Measurements from ENCODE around the gene ZNF791. TPM values are rescaled to one million over a fixed set of nuclear protein-coding genes. Genes with fewer than 3 reads are reported as not detected.
"Not testable (repeated sequence)": the region's sequence is repeated elsewhere in the genome, so short reads cannot be mapped to it uniquely, and the experiment has no call there.

ZNF791 gene
- total RNA-seq, 1 donor from 2014 or later: 15.5 TPM

DNA sequence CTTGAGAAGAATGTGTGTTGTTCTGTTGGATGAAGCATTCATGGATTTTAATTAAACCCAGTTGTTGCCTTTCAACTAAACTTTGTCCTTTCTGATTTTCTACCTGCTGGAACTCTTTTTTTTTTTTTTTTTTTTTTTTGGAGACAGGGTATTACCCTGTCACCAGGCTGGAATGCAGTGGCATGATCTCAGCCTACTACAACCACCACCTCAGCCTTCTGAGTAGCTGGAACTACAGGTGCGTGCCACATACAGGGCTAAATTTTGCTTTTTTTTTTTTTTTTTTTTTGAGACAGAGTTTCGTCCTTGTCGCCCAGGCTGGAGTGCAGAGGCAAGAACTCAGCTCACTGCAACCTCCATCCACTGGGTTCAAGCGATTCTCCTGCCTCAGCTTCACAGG lies 6.9 kb downstream of the ZNF791 start:
- DNase-seq (ENCODE audit: low spot score): no peak
- no peak for TF ChIP-seq CTCF (IDR thresholded peaks at IDR 0.05)
- H3K4me1 Mint-ChIP-seq (ENCODE audit: low read depth): peaks cover 27% of the 10 kb centered on the region
- no peak overlapping the region for H3K4me3 Mint-ChIP-seq (ENCODE audit: unreplicated experiment)
- peaks cover 12% of the 10 kb centered on the region for H3K36me3 Mint-ChIP-seq (ENCODE audit: low read depth)
- peak overlapping the region; percentile 41 for H3K27ac Mint-ChIP-seq (ENCODE audit: unreplicated experiment)
- H3K27me3 Mint-ChIP-seq (ENCODE audit: low read depth): no peaks in the 10 kb centered on the region
- H3K9me3 Mint-ChIP-seq (ENCODE audit: low read depth): no peaks in the 10 kb centered on the region

DNA sequence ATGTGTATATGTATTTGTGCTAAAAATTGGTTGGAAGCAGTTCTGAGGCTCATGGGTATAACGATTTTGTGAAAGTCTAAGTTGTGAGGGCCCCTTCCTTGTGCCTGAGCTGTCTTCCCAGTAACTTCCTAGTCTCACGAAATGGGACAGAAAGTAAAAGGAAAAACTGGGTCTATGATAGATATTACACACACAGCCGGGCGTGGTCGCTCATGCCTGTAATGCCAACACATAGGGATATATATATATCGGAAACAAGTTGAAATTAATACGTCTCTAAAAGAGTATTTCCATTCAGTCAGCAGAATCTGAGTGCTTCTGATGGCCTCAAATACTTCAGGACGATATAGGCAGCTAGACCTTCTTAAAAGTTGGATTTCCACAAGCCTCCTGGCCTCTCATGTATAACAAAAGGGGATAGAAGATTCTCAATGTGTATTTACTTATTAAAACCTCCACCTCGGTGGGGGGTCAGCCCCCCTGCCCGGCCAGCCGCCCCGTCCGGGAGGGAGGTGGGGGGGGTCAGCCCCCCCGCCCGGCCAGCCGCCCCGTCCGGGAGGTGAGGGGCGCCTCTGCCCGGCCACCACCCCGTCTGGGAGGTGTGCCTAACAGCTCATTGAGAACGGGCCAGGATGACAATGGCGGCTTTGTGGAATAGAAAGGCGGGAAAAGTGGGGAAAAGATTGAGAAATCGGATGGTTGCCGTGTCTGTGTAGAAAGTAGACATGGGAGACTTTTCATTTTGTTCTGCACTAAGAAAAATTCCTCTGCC lies 10.7 kb downstream of the ZNF791 start:
- H3K4me1 Mint-ChIP-seq (ENCODE audit: low read depth); H3K9me3 Mint-ChIP-seq (ENCODE audit: low read depth); H3K27ac Mint-ChIP-seq (ENCODE audit: unreplicated experiment); H3K4me3 Mint-ChIP-seq (ENCODE audit: unreplicated experiment); DNase-seq (ENCODE audit: low spot score); H3K27me3 Mint-ChIP-seq (ENCODE audit: low read depth): not testable (repeated sequence)
- H3K36me3 Mint-ChIP-seq (ENCODE audit: low read depth): peaks cover 20% of the 10 kb centered on the region

GRCh38 chr19:12623361-12624031 lies 12.8 kb downstream of the ZNF791 start:
- peaks cover 37% of the 10 kb centered on the region for H3K36me3 Mint-ChIP-seq (ENCODE audit: low read depth)
- H3K4me3 Mint-ChIP-seq (ENCODE audit: unreplicated experiment): no peak overlapping the region
- peaks cover 14% of the 10 kb centered on the region for H3K9me3 Mint-ChIP-seq (ENCODE audit: low read depth)
- H3K27me3 Mint-ChIP-seq (ENCODE audit: low read depth): no peaks in the 10 kb centered on the region
- H3K4me1 Mint-ChIP-seq (ENCODE audit: low read depth): no peaks in the 10 kb centered on the region
- no peak for TF ChIP-seq CTCF (IDR thresholded peaks at IDR 0.05)
- no peak overlapping the region for H3K27ac Mint-ChIP-seq (ENCODE audit: unreplicated experiment)
- no peak for DNase-seq (ENCODE audit: low spot score)

DNA sequence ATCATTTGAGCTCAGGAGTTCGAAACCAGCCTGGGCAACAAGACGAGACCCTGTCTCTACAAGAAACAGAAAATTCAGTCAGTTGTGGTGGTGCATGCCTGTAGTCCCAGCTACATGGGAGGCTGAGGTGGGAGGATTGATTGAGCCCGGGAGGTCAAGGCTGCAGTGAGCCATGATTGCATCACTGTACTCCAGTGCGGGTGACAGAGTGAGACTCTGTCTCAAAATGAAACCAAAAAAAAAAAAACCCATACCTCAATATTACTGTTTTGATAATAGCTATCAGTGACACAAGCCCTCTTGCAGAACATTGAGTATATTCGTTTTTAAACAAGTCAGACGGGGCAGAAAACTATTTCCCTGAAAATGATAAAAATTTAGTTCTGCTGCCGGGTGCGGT lies 16.2 kb downstream of the ZNF791 start:
- Mint-ChIP-seq H3K4me1 (ENCODE audit: low read depth) (no peaks in the 10 kb centered on the region), H3K36me3 (ENCODE audit: low read depth) (peaks cover 53% of the 10 kb centered on the region), H3K27me3 (ENCODE audit: low read depth) (no peaks in the 10 kb centered on the region), H3K27ac (ENCODE audit: unreplicated experiment) (no peak overlapping the region), H3K4me3 (ENCODE audit: unreplicated experiment) (no peak overlapping the region), H3K9me3 (ENCODE audit: low read depth) (peaks cover 28% of the 10 kb centered on the region)
- TF ChIP-seq CTCF (IDR thresholded peaks at IDR 0.05): no peak
- no peak for DNase-seq (ENCODE audit: low spot score)

- Mint-ChIP-seq H3K36me3 (ENCODE audit: low read depth) (peaks cover 51% of the 10 kb centered on the region), H3K4me1 (ENCODE audit: low read depth) (no peaks in the 10 kb centered on the region), H3K9me3 (ENCODE audit: low read depth) (peaks cover 28% of the 10 kb centered on the region), H3K27me3 (ENCODE audit: low read depth) (no peaks in the 10 kb centered on the region), H3K4me3 (ENCODE audit: unreplicated experiment) (no peak overlapping the region), H3K27ac (ENCODE audit: unreplicated experiment) (no peak overlapping the region)
- no peak for DNase-seq (ENCODE audit: low spot score)
- no peak for TF ChIP-seq CTCF (IDR thresholded peaks at IDR 0.05)
Observed at GRCh38 chr19:12628040-12629022, 17.6 kb downstream of the ZNF791 start.

All from chondrocyte (in vitro differentiated cells).